Measurements from ENCODE around the gene PPARD. TPM values are rescaled to one million over a fixed set of nuclear protein-coding genes. Genes with fewer than 3 reads are reported as not detected.

Gene PPARD
- total RNA-seq, 1 experiment from 2014 or later, result 2.9 TPM

DNA sequence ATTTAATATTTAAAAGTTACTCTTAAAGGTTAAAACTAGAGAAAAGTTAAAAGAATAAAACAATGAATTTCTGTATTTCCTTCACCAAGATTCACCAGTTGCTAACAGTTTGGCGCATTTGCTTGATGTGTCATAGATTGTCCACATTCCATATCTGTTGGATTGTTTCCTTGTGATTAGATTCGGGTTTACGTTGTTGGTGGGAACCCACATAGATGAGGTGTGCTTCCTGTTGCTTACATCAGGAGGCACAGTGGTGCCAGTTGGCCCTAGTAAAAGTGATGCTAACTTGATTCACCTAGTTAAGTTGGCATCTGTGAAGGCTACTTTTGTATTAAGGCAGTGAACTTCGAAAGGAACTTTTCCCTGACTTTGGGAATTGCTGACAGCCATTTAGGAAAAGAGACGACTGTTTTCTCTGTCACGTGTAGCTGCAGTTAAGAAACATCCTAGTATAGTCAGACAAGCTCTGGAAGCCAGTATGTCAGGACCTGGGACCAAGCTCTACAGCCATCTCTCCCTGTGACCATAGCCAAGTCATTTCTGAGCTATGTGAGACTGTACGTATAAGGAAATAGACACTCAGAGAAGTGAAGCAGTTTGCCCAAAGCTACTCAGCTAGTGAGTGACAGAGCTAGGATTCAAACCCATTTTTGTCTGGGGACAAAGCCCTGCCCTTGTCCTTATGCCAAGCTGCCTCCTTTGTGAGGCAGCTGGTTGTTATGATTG, 49.0 kb downstream of the PPARD start:
- no peak for DNase-seq (ENCODE audit: low read depth, low spot score)
- in situ Hi-C loops (cut with HindIII; ENCODE audit: low pct_unique_long_range_greater_than_20kb, low sequenced_read_pairs), result no loop called here

GRCh38 chr6:35392111-35392702, 49.8 kb downstream of the PPARD start:
- DNase-seq (ENCODE audit: low read depth, low spot score), result no peak
- in situ Hi-C loops (cut with HindIII; ENCODE audit: low pct_unique_long_range_greater_than_20kb, low sequenced_read_pairs), result no loop called here

- in situ Hi-C loops (cut with HindIII; ENCODE audit: low pct_unique_long_range_greater_than_20kb, low sequenced_read_pairs), result no loop called here
These were observed 50.7 kb downstream of the PPARD start for GRCh38 chr6:35392773-35393672.

GRCh38 chr6:35396991-35397390, 54.6 kb downstream of the PPARD start:
- no peak for DNase-seq (ENCODE audit: low read depth, low spot score)
- in situ Hi-C loops (cut with HindIII; ENCODE audit: low pct_unique_long_range_greater_than_20kb, low sequenced_read_pairs), result no loop called here

More at GRCh38 chr6:35392773-35393672, 50.7 kb downstream of the PPARD start:
- no peak for DNase-seq (ENCODE audit: low read depth, low spot score)

DNA sequence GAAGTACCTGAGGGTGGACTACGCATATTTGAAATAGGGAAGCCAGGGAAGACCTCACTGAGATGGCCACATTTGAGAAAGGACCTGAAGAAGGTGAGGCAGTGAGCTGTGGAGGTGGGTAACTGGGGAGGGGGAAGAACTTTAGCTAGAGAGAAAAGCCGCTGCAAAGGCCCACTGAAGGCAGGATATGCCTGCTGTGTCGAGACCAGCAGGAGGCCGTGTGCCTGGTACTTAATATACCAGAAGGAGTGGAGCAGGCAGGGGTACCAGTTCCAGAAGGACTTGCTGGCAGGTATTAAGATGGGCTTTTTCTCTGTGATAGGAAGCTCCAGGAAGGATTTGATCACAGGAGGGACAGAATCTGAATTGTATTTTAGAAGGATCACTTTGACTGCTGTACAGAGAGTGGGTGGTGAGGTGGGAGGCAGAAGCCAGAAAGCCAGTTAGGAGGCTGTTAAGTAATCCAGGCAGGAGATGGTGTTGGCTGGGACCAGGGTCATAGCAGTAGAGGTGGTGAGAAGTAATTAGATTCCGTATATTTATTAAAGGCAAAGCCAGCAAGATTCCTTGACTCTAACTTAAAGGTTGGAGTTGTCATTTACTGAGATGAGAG, 55.6 kb downstream of the PPARD start:
- DNase-seq (ENCODE audit: low read depth, low spot score), result no peak
- in situ Hi-C loops (cut with HindIII; ENCODE audit: low pct_unique_long_range_greater_than_20kb, low sequenced_read_pairs), result no loop called here

DNA sequence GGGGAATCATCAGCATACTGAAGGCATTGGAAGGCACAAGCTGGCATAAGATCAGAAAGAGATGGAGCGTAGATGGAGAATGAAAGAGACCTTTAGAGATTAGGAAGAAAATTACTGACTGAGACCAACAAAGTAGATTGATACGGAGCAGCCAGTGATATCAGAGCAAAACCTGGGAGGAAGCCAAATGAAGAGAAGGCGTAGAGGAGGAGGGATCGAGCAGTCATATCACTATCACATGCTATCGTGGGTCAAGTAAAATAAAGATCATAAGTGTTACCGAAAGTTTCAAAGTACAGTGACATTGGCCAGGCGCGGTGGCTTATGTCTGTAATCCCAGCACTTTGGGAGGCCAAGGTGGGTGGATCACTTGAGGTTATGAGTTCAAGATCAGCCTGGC, 56.2 kb downstream of the PPARD start:
- DNase-seq (ENCODE audit: low read depth, low spot score), result no peak
- in situ Hi-C loops (cut with HindIII; ENCODE audit: low pct_unique_long_range_greater_than_20kb, low sequenced_read_pairs), result no loop called here

DNA sequence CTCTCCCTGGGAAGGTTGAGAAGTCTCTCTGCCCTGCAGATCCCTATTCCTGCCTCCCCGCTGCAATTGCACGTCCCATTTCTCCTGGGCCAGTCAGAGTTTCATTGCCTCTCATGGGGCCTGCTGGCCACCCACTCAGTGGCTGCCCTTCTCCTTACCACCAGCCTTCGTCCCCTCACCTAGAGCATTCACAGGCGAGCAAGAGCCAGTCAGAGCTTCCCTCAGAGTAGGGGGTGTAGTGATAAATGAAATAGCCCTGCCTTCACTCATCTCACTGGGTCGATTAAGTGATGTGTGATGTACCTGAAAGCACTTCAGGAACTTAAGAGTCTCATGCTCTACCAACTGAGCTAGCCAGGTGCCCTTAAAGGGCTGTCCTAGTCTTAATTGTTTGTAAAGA, 57.8 kb downstream of the PPARD start:
- DNase-seq (ENCODE audit: low read depth, low spot score), result no peak

GRCh38 chr6:35400901-35401311, 58.5 kb downstream of the PPARD start:
- DNase-seq (ENCODE audit: low read depth, low spot score), result no peak
- in situ Hi-C loops (cut with HindIII; ENCODE audit: low pct_unique_long_range_greater_than_20kb, low sequenced_read_pairs), result no loop called here

More for the DNA sequence above, 57.8 kb downstream of the PPARD start:
- in situ Hi-C loops (cut with HindIII; ENCODE audit: low pct_unique_long_range_greater_than_20kb, low sequenced_read_pairs), result no loop called here

DNA sequence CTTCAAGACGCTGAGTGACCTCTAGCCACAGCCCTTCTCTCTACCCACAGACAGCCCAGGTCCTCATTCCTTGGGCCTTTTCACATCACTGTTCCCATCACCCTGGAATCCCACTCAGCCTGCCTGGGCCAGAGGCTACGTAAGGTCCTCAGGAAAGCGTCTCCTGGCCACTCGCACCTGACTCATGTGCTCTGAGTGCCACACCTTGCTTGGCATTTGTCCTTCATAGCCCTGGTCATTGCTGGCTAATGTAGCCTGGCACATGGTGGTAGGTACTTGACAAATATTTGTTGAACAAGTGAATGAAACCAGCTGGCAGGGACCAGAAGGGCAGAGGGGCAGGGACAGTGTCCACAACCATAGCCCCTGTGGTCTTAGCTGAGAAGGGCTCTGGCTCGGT, 59.2 kb downstream of the PPARD start:
- DNase-seq (ENCODE audit: low read depth, low spot score), result no peak
- in situ Hi-C loops (cut with HindIII; ENCODE audit: low pct_unique_long_range_greater_than_20kb, low sequenced_read_pairs), result no loop called here

- in situ Hi-C loops (cut with HindIII; ENCODE audit: low pct_unique_long_range_greater_than_20kb, low sequenced_read_pairs), result no loop called here
- no peak for DNase-seq (ENCODE audit: low read depth, low spot score)
These were observed 59.9 kb downstream of the PPARD start for GRCh38 chr6:35402136-35402855.

- in situ Hi-C loops (cut with HindIII; ENCODE audit: low pct_unique_long_range_greater_than_20kb, low sequenced_read_pairs), result no loop called here
- DNase-seq (ENCODE audit: low read depth, low spot score), result no peak
These were observed 60.5 kb downstream of the PPARD start for GRCh38 chr6:35402856-35403191.

- in situ Hi-C loops (cut with HindIII; ENCODE audit: low pct_unique_long_range_greater_than_20kb, low sequenced_read_pairs), result no loop called here
These were observed 61.4 kb downstream of the PPARD start for GRCh38 chr6:35403544-35404442.

GRCh38 chr6:35406711-35407485, 64.5 kb downstream of the PPARD start:
- in situ Hi-C loops (cut with HindIII; ENCODE audit: low pct_unique_long_range_greater_than_20kb, low sequenced_read_pairs), result no loop called here
- DNase-seq (ENCODE audit: low read depth, low spot score), result no peak

More at GRCh38 chr6:35403544-35404442, 61.4 kb downstream of the PPARD start:
- no peak for DNase-seq (ENCODE audit: low read depth, low spot score)

DNA sequence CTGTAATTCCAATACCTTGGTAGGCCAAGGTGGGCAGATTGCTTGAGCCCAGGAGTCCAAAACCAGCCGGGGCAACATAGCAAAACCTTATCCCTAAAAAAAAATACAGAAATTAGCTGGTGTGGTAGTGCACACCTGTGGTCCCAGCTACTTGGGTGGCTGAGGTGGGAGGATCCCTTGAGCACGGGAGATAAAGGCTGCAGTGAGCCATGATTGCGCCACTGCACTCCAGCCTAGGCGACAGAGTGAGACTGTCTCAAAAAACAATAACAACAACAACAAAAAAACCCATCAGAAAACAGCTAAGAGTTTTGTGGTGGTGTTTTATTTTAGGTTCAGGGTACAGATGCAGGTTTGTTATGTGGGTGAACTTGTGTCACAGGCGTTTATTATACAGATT, 66.9 kb downstream of the PPARD start:
- in situ Hi-C loops (cut with HindIII; ENCODE audit: low pct_unique_long_range_greater_than_20kb, low sequenced_read_pairs), result no loop called here
- no peak for DNase-seq (ENCODE audit: low read depth, low spot score)

DNA sequence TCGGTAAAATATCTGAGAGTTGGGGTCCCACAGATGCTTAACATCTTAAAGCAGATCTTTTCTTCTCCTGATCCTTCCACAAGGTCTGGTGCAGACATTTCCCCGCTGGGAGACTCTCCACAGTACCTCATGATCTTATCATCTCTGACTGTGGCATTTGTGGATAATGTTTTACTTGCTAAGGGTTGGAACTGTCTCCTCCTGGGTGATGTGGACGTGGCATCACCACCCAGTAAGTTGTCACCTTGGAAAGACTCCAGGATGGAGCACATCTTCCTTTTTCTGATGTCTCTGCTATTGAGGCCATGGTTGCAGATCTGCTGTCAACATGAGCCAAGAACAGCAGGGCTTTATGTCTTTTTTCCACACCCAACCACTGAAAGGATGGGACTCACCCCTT, 67.8 kb downstream of the PPARD start:
- in situ Hi-C loops (cut with HindIII; ENCODE audit: low pct_unique_long_range_greater_than_20kb, low sequenced_read_pairs), result no loop called here
- DNase-seq (ENCODE audit: low read depth, low spot score), result no peak

DNA sequence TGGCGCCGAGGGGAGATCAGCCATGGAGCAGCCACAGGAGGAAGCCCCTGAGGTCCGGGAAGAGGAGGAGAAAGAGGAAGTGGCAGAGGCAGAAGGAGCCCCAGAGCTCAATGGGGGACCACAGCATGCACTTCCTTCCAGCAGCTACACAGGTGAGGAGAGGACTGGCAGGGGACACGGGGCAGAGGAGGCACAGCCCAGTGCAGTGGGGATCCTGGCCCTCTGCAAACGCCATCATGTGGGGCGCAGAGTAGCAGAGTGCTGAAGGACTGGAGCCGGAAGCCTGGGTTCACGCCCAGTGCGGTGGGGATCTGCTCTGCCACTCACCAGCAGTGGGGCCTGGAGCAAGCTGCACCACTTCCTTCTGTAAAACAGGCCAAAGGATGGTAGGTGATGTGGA, 68.7 kb downstream of the PPARD start:
- no peak for DNase-seq (ENCODE audit: low read depth, low spot score)
- in situ Hi-C loops (cut with HindIII; ENCODE audit: low pct_unique_long_range_greater_than_20kb, low sequenced_read_pairs), result no loop called here

Measured in SK-MEL-5 (cell line).